GM12801 (cell line): ENCODE results near the gene OR5AP2.

ENCODE experiments used
- TF ChIP-seq, protein P1 (sequence below): IDR thresholded peaks from one replicate; pipeline ENCODE4 v1.5.1; 2011; ENCODE audit warnings: control low read depth; ENCODE audit not compliant: insufficient read length; ENCODE audit errors: extremely low read depth

The OR5AP2 gene

DNA sequence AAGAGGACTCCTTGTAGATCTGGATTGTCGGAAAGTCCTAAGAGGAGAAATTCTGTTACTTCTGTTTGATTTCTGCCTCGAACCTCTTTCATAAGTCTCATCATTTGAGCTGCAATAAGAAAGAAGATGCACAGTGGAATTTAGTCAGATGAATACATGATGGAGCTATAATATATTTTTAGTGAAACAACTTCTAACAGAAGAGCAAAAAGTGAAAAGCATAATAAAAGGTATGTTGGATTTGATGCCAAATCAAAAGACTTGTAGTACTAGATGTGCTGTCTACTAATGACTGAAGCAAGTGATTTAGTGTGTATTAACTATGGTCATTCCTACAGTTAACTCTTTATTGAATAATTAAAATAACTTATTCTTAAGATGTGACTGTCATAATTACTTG is at the start of gene OR5AP2:
Gene OR5AP2, minus strand, starts transcription at position 101 of the 400 bp plus-strand sequence. Its CDS starts 0 bp downstream, at position 101.
- TF ChIP-seq, protein P1, sequence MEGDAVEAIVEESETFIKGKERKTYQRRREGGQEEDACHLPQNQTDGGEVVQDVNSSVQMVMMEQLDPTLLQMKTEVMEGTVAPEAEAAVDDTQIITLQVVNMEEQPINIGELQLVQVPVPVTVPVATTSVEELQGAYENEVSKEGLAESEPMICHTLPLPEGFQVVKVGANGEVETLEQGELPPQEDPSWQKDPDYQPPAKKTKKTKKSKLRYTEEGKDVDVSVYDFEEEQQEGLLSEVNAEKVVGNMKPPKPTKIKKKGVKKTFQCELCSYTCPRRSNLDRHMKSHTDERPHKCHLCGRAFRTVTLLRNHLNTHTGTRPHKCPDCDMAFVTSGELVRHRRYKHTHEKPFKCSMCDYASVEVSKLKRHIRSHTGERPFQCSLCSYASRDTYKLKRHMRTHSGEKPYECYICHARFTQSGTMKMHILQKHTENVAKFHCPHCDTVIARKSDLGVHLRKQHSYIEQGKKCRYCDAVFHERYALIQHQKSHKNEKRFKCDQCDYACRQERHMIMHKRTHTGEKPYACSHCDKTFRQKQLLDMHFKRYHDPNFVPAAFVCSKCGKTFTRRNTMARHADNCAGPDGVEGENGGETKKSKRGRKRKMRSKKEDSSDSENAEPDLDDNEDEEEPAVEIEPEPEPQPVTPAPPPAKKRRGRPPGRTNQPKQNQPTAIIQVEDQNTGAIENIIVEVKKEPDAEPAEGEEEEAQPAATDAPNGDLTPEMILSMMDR = no peak

DNA sequence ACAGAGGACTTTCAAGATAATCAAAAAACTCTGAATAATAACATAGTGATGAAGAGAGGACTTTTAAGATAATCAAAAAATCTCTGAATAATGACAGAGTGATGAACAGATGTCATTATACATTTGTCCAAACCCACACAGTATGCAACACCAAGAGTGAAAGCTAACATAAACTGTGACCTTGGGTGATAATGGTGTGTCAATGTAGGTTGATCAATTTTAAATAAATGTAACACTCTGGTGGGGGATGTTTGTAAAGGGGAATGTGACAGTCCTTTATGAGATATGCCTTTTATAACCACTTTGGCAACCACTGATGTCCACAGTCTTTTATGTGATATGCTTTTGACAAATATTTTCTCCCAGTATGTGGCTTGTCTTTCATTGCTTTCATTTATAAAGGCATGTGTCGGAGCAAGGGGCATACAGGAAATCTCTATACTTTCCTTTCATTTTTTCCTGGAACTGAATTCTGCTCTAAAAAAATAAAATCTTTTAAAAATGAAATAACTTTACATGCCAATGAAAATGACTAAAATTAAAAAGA is 46.4 kb upstream of the OR5AP2 start:
- TF ChIP-seq, protein P1 = no peak

- TF ChIP-seq, protein P1 = no peak
These were observed 28.7 kb upstream of the OR5AP2 start for GRCh38 chr11:56670984-56671383.

DNA sequence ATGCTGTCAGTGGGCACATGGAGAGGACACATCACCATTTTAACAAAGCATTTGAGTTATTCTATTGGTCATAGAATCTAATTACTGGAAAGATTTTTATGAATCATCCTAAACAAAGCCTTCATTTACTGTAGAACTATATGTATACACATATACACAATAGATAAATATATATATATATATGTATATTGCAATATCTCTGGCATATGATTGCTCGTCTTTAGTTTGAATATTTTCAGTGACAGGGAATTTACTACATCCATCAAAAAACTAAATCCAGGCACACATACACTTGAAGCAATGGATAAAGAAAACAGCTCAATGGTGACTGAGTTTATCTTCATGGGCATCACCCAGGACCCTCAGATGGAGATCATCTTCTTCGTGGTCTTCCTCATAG is 21.1 kb upstream of the OR5AP2 start, which contains the start of gene OR5AR1:
Gene OR5AR1, plus strand, starts transcription at position 301 of the 400 bp plus-strand sequence. Its CDS starts 0 bp downstream, at position 301.
- TF ChIP-seq, protein P1 = no peak

GRCh38 chr11:56659755-56660154 is 17.5 kb upstream of the OR5AP2 start:
- TF ChIP-seq, protein P1 = no peak

DNA sequence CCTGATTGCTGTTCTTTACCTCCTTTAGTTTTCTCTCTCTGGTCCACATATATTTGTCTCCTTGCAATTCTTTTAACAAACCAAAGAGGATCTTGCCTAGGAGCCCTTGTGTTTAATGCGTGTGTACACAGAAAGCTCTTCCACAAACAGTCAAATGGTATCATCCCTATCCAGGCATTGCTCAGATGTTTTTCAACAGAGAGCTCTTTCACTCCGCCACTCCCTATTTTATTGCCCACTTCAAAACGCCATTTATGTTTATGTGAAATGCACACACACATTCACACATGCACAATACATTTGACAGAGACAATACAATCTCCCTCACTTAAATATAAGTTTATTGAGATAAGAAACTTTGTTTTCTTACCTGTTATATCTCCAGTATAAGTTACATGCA is 4.7 kb downstream of the OR5AP2 start:
- TF ChIP-seq, protein P1 = no peak

DNA sequence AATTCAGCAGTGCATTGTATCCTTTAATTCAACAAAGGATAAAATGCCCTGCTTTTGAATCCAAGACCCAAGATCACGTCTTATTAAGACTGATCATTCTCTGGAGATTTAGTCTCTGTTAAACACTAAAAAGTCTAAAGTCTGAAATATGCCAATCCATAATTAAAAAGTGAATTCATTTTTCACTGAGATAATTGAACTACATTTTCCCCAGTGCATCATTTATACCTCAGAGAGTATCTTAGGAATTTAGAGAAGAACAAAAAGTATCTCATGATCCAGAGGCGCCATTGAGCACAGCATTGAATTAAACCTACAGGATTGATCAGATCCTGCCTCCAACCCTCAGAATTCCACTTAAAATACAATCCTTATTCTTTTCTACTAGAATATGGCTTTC is 5.4 kb downstream of the OR5AP2 start:
- TF ChIP-seq, protein P1 = no peak

- TF ChIP-seq, protein P1 = no peak
These were observed 9.9 kb downstream of the OR5AP2 start for GRCh38 chr11:56632329-56632728.
